A673 (cell line): Measurements from ENCODE around the gene IPCEF1. TPM values are rescaled to one million over a fixed set of nuclear protein-coding genes. Genes with fewer than 3 reads are reported as not detected.

Experiments used
- BruUV-seq: library from RNA; stranded (reverse); fragments of 400-500 nt; replicated peaks from 2 replicates; lab custom pipeline; 2021; lab: Mats Ljungman, UMichigan
- CTCF ChIA-PET: fragments of 300-600 bp; sonication (Branson Sonifier 250); formaldehyde crosslinking; loops from one replicate; lab custom pipeline; 2022; ENCODE audit warnings: antibody characterized with exemption; lab: Charles Lee
- POLR2A ChIA-PET: fragments of 300-600 bp; sonication (Branson Sonifier 250); formaldehyde crosslinking; loops from one replicate; lab custom pipeline; 2022; ENCODE audit warnings: antibody characterized with exemption; ENCODE audit not compliant: low non-redundant PET; lab: Charles Lee
- DNase-seq: peaks from one replicate; pipeline ENCODE4 v3.0.0-alpha.2; 2015; ENCODE audit warnings: low spot score
- H3K27ac ChIP-seq: fragments of 200-600 bp; sonication (generic); 2 replicates; pipeline ENCODE4 v1.5.1; 2016; ENCODE audit warnings: mixed run types, low read depth, mild to moderate bottlenecking, mixed read lengths, antibody characterized with exemption, low read length; ENCODE audit not compliant: poor library complexity, severe bottlenecking
- H3K27me3 ChIP-seq: fragments of 200-600 bp; sonication (generic); replicated peaks from 2 replicates; pipeline ENCODE4 v1.6.1; 2017; ENCODE audit warnings: mixed run types, low read depth, mild to moderate bottlenecking, mixed read lengths, antibody characterized with exemption, low read length; ENCODE audit not compliant: insufficient read depth, poor library complexity
- H3K36me3 ChIP-seq: fragments of 200-600 bp; sonication (generic); 2 replicates; pipeline ENCODE4 v1.6.1; 2016; ENCODE audit warnings: mixed run types, mild to moderate bottlenecking, mixed read lengths, antibody characterized with exemption, low read length; ENCODE audit not compliant: insufficient read depth, poor library complexity, severe bottlenecking
- H3K4me1 ChIP-seq: fragments of 200-600 bp; sonication (generic); 2 replicates; pipeline ENCODE4 v1.6.1; 2017; ENCODE audit warnings: mixed run types, mild to moderate bottlenecking, mixed read lengths, antibody characterized with exemption, low read length; ENCODE audit not compliant: insufficient read depth, poor library complexity, severe bottlenecking
- H3K4me3 ChIP-seq: fragments of 200-600 bp; sonication (generic); 2 replicates; pipeline ENCODE4 v1.5.1; 2016; ENCODE audit warnings: low read depth, mixed run types, mild to moderate bottlenecking, mixed read lengths, low read length; ENCODE audit not compliant: poor library complexity, severe bottlenecking
- H3K9me3 ChIP-seq: fragments of 200-600 bp; sonication (generic); 2 replicates; pipeline ENCODE4 v1.6.1; 2016; ENCODE audit warnings: mixed run types, low read depth, mild to moderate bottlenecking, mixed read lengths, antibody characterized with exemption, low read length; ENCODE audit not compliant: poor library complexity, severe bottlenecking
- EZH2 ChIP-seq: fragments of 200-600 bp; sonication (generic); IDR thresholded peaks from 2 replicates; pipeline ENCODE4 v1.6.1; 2017; ENCODE audit warnings: borderline replicate concordance, low read depth, mild to moderate bottlenecking, mixed read lengths, antibody characterized with exemption, low read length; ENCODE audit not compliant: poor library complexity, severe bottlenecking
- intact Hi-C: fragments of 100-400 bp; cut with micrococcal nuclease; formaldehyde crosslinking; loops from one replicate; pipeline ENCODE4 v1.10.0; 2022; ENCODE audit not compliant: unreplicated experiment
- total RNA-seq: library from RNA; stranded (reverse); gene quantifications from 2 replicates; pipeline ENCODE4 v1.2.3, GENCODE V29; 2021
- TF ChIP-seq, protein P1 (sequence below): fragments of 300-800, 200-600 bp; sonication (generic); conservative IDR thresholded peaks from 2 replicates; pipeline ENCODE4 v1.5.1; 2017; ENCODE audit warnings: low read depth, mild to moderate bottlenecking, antibody characterized with exemption, low read length, moderate library complexity, mixed read lengths

Gene IPCEF1
- total RNA-seq, 1 experiment from 2014 or later: 1.4 TPM

DNA sequence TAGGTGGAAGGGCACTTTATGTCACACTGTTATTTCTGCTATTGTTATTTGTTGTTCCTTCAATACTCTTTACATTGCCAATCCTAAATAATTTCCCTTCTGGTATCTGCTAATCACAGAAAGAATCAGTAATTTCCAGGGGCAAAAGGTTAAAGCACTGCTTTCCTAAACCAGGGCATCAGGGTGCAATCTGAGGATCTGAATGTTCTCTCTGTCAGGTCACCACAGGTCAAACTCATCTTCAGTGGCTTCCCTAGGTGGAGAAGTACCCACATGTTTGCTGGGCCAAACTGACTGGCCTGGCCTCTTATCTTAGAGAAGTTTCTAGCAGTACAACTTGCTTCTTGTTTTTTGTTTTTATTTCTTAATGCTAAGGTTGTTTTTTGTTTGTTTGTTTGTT, 198.9 kb downstream of the IPCEF1 start:
- POLR2A ChIA-PET: no interaction called here
- Histone ChIP-seq H3K27ac (no peak overlapping the region), H3K27me3 (no peaks in the 10 kb centered on the region), H3K4me1 (peaks cover 7% of the 10 kb centered on the region), H3K36me3 (no peaks in the 10 kb centered on the region), H3K9me3 (no peaks in the 10 kb centered on the region), H3K4me3 (no peak overlapping the region)
- intact Hi-C loops: loop anchor here (2.0 to 10.0 kb wide), 4 partner anchors 187 to 1017 kb away; partner anchors contain the start of gene CNKSR3
- no TSS peak for BruUV-seq
- CTCF ChIA-PET: no interaction called here
- TF ChIP-seq, protein P1, sequence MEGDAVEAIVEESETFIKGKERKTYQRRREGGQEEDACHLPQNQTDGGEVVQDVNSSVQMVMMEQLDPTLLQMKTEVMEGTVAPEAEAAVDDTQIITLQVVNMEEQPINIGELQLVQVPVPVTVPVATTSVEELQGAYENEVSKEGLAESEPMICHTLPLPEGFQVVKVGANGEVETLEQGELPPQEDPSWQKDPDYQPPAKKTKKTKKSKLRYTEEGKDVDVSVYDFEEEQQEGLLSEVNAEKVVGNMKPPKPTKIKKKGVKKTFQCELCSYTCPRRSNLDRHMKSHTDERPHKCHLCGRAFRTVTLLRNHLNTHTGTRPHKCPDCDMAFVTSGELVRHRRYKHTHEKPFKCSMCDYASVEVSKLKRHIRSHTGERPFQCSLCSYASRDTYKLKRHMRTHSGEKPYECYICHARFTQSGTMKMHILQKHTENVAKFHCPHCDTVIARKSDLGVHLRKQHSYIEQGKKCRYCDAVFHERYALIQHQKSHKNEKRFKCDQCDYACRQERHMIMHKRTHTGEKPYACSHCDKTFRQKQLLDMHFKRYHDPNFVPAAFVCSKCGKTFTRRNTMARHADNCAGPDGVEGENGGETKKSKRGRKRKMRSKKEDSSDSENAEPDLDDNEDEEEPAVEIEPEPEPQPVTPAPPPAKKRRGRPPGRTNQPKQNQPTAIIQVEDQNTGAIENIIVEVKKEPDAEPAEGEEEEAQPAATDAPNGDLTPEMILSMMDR: no peak
- TF ChIP-seq EZH2: no peak
- no peak for DNase-seq

DNA sequence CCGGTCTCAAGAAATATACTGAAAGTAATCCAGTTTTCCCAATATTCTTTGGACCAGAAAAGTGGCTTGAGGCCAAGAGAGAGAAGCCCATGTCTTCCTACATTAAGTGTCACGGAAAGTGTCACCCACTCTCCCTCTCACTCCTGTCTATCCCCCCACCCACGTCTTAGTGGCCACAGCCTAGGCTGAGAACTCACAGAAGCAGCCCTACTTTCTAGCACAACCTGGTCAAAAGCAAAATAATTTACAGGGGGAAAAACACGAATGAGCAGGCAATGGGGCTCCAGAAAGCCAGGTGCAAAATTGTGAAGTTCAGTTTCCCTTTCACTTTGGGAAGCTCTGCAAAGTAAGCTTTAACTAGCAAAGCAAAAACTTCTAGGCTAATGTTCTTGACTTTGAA, 199.5 kb downstream of the IPCEF1 start:
- H3K27ac ChIP-seq: no peak overlapping the region
- TF ChIP-seq, protein P1: no peak
- TF ChIP-seq EZH2: no peak
- H3K4me3 ChIP-seq: no peak overlapping the region
- intact Hi-C loops: loop anchor here (2.0 to 10.0 kb wide), 4 partner anchors 188 to 1018 kb away; partner anchors contain the start of gene CNKSR3
- BruUV-seq: no TSS peak
- H3K9me3 ChIP-seq: no peaks in the 10 kb centered on the region
- H3K36me3 ChIP-seq: no peaks in the 10 kb centered on the region
- no peaks in the 10 kb centered on the region for H3K27me3 ChIP-seq
- ChIA-PET POLR2A (no interaction called here), CTCF (interaction anchor here (1.4 kb wide), 1 partner anchor 120 kb away, joined by 5 read pairs; no protein-coding TSS in a partner anchor)
- no peak for DNase-seq
- H3K4me1 ChIP-seq: peaks cover 7% of the 10 kb centered on the region

DNA sequence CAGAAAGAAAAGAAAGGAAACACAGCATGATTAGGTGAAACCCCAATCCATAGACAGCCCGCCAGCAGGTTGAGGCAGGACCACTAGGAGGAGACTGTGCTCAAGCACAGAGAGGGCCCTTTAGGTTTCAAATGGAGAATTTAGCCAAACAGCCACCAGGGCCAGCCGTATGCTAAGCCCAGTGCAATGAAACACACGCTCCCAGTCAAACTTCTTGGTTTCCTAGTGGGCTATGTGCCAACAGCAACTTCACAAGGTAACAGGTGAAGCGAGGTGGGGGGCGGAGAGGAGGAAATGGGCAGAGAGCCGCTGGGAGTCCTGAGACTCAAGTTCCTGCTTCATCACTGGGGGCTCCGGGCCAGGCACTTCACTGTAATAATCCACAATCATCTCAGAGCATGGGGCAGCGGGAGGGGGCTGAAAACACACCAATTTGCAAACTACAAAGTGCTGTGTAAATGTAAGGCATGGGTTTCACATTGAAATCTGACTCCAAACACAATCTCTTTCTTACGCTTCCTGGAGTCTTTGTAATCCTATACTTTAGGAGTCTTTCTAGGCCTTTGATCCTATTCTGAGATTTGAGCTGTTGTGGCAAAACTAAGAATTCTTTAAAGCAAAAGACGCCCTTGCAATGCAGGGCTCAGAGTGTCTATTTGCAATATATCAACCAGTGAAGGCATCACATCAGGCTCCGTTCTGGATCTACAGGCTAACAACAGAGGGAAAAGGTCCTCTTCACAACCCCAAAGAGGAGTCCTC, 200.3 kb downstream of the IPCEF1 start:
- no TSS peak for BruUV-seq
- no peaks in the 10 kb centered on the region for H3K36me3 ChIP-seq
- CTCF ChIA-PET: interaction anchor here (1.4 kb wide), 1 partner anchor 121 kb away, joined by 5 read pairs; no protein-coding TSS in a partner anchor
- intact Hi-C loops: loop anchor here (1.0 to 10.0 kb wide), 5 partner anchors 121 to 1018 kb away; partner anchors contain the start of gene CNKSR3
- peak; percentile 70 for DNase-seq
- no peaks in the 10 kb centered on the region for H3K9me3 ChIP-seq
- no peaks in the 10 kb centered on the region for H3K27me3 ChIP-seq
- H3K27ac ChIP-seq: no peak overlapping the region
- H3K4me1 ChIP-seq: peaks cover 7% of the 10 kb centered on the region
- H3K4me3 ChIP-seq: no peak overlapping the region
- POLR2A ChIA-PET: no interaction called here
- TF ChIP-seq, protein P1: peak; percentile 84
- TF ChIP-seq EZH2: no peak
